Heart left ventricle (tissue), 16 donors: ENCODE data around the gene S1PR2. TPM values are rescaled to one million over a fixed set of nuclear protein-coding genes. Genes with fewer than 3 reads are reported as not detected.

Source experiments
- ATAC-seq, 4 donors: fragments of 200-7000 bp; cut with Tn5 transposase; one replicate each; pipeline ENCODE4 v1.9.1; 2020 to 2022; ENCODE audit warnings: moderate library complexity in 4 of 4, mild to moderate bottlenecking in 3 of 4, moderate number of reproducible peaks in 1 of 4
- DNase-seq, 5 donors: peaks; one replicate each; pipeline ENCODE4 v3.0.0-alpha.2; 2020
- H3K27ac ChIP-seq, 12 donors: fragments of 200-600 bp; sonication (generic) in 4 of 12; one replicate each; pipeline versions ENCODE4 v1.5.0 to v1.8.0; 2016 to 2022; ENCODE audit warnings: mild to moderate bottlenecking in 2 of 12
- H3K27me3 ChIP-seq, 9 donors: fragments of 200-600 bp; sonication (generic) in 2 of 9; one replicate each; pipeline versions ENCODE4 v1.5.1 to v1.8.0; 2016 to 2022; ENCODE audit warnings: mild to moderate bottlenecking in 3 of 9
- H3K36me3 ChIP-seq, 9 donors: fragments of 200-600 bp; sonication (generic) in 2 of 9; one replicate each; pipeline versions ENCODE4 v1.5.0 to v1.8.0; 2018 to 2022; ENCODE audit warnings: mild to moderate bottlenecking in 2 of 9
- H3K4me1 ChIP-seq, 12 donors: fragments of 200-600 bp; sonication (generic) in 4 of 12; one replicate each; pipeline versions ENCODE4 v1.5.0 to v1.8.0; 2016 to 2022; ENCODE audit warnings: mild to moderate bottlenecking in 3 of 12
- H3K4me3 ChIP-seq, 12 donors: fragments of 200-600 bp; sonication (generic) in 4 of 12; one replicate each; pipeline versions ENCODE4 v1.5.0 to v1.8.0; 2017 to 2022; ENCODE audit warnings: mild to moderate bottlenecking in 9 of 12, moderate library complexity in 4 of 12
- H3K9me3 ChIP-seq, 12 donors: fragments of 200-600 bp; sonication (generic) in 4 of 12; one replicate each; pipeline versions ENCODE4 v1.5.0 to v1.8.0; 2016 to 2022; ENCODE audit warnings: mild to moderate bottlenecking in 1 of 12
- POLR2A ChIP-seq, 2 donors: fragments of 450-650 bp; IDR thresholded peaks; one replicate each; pipeline ENCODE4 v1.6.1; 2017; ENCODE audit warnings: antibody characterized with exemption in 2 of 2, mild to moderate bottlenecking in 2 of 2, moderate library complexity in 2 of 2
- WGBS, 4 donors: extraction: QIAGEN DNeasy Blood & Tissue Kit in 2 of 4; methylation state at CpG; one replicate each; pipeline versions ENCODE4 v1.1.5 to v1.1.7; 2013 to 2018; 5-methylcytosine and 5-hydroxymethylcytosine counted together
- intact Hi-C, 10 donors: fragments of 100-400 bp; cut with DNase I; formaldehyde crosslinking; loops; one replicate each; pipeline versions ENCODE4 v1.11.1 to v1.14.2; 2022
- polyA plus RNA-seq, 2 donors: library from polyadenylated mRNA; stranded (reverse); fragments of 200-250 nt; gene quantifications; one replicate each; pipeline ENCODE4 v1.2.3, GENCODE V29; 2013
- total RNA-seq, 9 donors: library from RNA; depleted of rRNA in 2 of 9; stranded (reverse); fragments of >200 nt in 2 of 9; fragmentation: NEBNext Ultra II Directional in 3 of 9; extraction: Animal tissue kit (Norgen Biotek cat#: 25700) in 3 of 9; gene quantifications; one replicate each; pipeline versions ENCODE4 v1.1.0 to v1.2.4, GENCODE V29; 2016 to 2023
- TF ChIP-seq, protein P1 (sequence below), 12 donors: fragments of 200-600 bp; sonication (generic) in 4 of 12; IDR thresholded peaks; one replicate each; pipeline versions ENCODE4 v1.5.0 to v1.8.0; 2018 to 2022; ENCODE audit warnings: antibody characterized with exemption in 12 of 12, mild to moderate bottlenecking in 5 of 12
- donor health status: ischemic (EF 13 %, LVEDD 7.1; RV severe dilation, severe dysfunction).
- donor health status: healthy with polysubstance abuse.
- donor health status: DM: no; HTN: yes; CAD: no.
- donor health status: DM: no; HTN: no; CAD: no.
- donor health status: ischemic (EF 25% LVEDD 6.9; RV normal size, moderate dysfunction).
- donor health status: ischemic (EF 25% LVEDD 5.7; RV mildly dilated, moderate dysfunction).
- donor health status: healthy.
- donor health status: DM: yes; HTN: yes; CAD: no.
- donor health status: ischemic (EF 35%, LVEDD 5.7; RV mildly dilated, moderate dysfunction).
- donor health status: nonischemic (EF 11% LVEDD 7.7; RV severe dilation, severe dysfunction).
- donor health status: DM: yes; HTN: yes; CAD: no.
- donor health status: PGD.
- donor health status: ischemic (EF 29% LVEDD 5.4; RV normal size, mild dysfunction).
- donor health status: nonischemic (EF 23%, LVEDD 6.1; RV moderate dilation, normal function).

S1PR2 gene
- total and polyA plus RNA-seq, 11 donors: 1.0 to 14.2 (median 4.3) TPM

DNA sequence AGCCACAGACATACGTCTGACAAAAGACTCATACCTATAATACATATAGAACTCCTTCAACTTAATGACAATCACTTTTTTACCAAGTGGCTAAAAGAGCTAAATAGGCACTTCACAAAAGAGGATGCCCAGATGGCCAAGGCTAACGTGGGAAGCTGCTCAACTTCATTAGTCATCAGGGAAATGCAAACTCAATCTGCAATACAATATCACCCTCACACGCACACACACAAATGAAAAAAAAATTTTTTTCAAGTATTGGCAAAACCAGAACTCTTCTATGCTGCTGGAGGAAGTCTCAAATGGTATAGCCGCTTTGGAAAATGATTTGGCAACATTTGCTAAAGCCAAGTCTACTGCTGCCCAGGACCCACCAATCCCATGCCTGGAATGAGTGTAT is 21.8 kb downstream of the S1PR2 start:
- peaks cover 0 to 4% (median 0%) of the 10 kb centered on the region in 12 donors for H3K9me3 ChIP-seq
- ATAC-seq (no peak), DNase-seq (no peak)
- WGBS, 4 donors: 70 to 78% (median 75%) methylated on average over 4 of the region's 4 CpGs
- H3K27me3 ChIP-seq: no peaks in the 10 kb centered on the region
- no peaks in the 10 kb centered on the region for H3K36me3 ChIP-seq
- peak overlapping the region in 1 of 12 donors; percentile 43 for H3K27ac ChIP-seq
- intact Hi-C loops: no loop called here
- no peak overlapping the region for H3K4me3 ChIP-seq
- no peak for TF ChIP-seq POLR2A (IDR thresholded peaks at IDR 0.05)
- peaks cover 0 to 22% (median 0%) of the 10 kb centered on the region in 12 donors for H3K4me1 ChIP-seq

DNA sequence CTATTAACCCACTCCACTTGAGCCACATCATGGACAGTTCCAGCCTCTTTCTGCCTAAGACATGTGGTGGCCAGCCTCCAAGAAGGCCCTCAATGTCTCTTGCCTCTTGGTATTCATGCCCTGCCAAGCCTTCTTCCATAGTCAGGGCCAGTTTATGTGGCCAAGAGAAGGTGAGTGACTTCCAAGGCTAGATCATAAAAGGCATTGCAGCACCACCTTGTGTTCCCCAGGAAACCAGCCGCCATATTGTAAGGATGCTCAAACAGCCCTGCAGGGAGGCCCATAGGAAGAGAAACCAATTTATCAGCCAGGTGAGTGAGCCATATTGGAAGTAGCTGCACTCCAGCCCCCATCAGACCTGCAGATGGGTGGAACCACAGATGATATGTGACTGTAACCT is 24.1 kb downstream of the S1PR2 start:
- DNase-seq: no peak
- no peak overlapping the region for H3K27ac ChIP-seq
- WGBS, 4 donors: 88 to 100% (median 100%) methylated on average over 1 of the region's 1 CpG
- ATAC-seq: no peak
- no peaks in the 10 kb centered on the region for H3K36me3 ChIP-seq
- H3K9me3 ChIP-seq: peaks cover 0 to 4% (median 0%) of the 10 kb centered on the region in 12 donors
- no peak overlapping the region for H3K4me3 ChIP-seq
- TF ChIP-seq POLR2A (IDR thresholded peaks at IDR 0.05): no peak
- TF ChIP-seq, protein P1, sequence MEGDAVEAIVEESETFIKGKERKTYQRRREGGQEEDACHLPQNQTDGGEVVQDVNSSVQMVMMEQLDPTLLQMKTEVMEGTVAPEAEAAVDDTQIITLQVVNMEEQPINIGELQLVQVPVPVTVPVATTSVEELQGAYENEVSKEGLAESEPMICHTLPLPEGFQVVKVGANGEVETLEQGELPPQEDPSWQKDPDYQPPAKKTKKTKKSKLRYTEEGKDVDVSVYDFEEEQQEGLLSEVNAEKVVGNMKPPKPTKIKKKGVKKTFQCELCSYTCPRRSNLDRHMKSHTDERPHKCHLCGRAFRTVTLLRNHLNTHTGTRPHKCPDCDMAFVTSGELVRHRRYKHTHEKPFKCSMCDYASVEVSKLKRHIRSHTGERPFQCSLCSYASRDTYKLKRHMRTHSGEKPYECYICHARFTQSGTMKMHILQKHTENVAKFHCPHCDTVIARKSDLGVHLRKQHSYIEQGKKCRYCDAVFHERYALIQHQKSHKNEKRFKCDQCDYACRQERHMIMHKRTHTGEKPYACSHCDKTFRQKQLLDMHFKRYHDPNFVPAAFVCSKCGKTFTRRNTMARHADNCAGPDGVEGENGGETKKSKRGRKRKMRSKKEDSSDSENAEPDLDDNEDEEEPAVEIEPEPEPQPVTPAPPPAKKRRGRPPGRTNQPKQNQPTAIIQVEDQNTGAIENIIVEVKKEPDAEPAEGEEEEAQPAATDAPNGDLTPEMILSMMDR (IDR thresholded peaks at IDR 0.05): no peak
- intact Hi-C loops: no loop called here
- no peaks in the 10 kb centered on the region for H3K27me3 ChIP-seq
- H3K4me1 ChIP-seq: peaks cover 0 to 22% (median 0%) of the 10 kb centered on the region in 12 donors

DNA sequence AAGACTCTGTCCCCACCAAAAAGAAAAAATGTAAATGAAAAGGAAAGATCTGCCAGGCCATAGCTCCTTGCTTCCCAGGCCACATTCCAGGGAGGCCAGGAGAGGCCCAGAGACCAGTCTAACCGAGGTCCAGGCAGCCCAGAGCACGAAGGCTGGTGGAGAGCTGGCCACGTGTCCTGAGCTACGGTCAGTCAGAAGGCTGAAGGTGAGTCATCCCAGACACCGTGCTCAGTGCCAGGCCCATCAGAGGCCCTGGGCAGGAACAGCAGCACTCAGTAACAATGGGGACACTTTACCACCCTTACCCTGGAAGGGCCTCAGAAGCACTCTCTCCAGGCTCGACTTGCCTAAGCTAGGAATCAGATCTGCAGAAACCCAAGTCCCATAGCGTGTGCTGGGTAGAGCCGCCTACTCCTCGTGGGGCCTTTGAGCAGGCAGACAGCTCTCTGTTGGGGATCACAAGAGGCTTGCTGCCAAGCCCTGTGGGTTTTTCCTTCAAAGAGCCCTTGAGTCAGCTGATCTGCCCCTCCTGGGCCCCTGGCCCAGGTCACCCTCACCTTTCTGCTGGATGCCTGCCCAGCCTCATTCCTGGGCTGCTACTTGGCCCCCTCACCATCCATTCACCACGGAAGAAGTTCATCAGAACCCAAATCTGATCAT is 24.8 kb downstream of the S1PR2 start:
- TF ChIP-seq, protein P1 (IDR thresholded peaks at IDR 0.05): no peak
- no peak for TF ChIP-seq POLR2A (IDR thresholded peaks at IDR 0.05)
- Histone ChIP-seq H3K4me3 (no peak overlapping the region), H3K36me3 (no peaks in the 10 kb centered on the region), H3K9me3 (peaks cover 0 to 4% (median 0%) of the 10 kb centered on the region in 12 donors), H3K27ac (no peak overlapping the region), H3K4me1 (peaks cover 0 to 22% (median 0%) of the 10 kb centered on the region in 12 donors), H3K27me3 (no peaks in the 10 kb centered on the region)
- intact Hi-C loops: no loop called here
- DNase-seq: no peak
- peak in 2 of 4 donors; percentile 42 to 79 for ATAC-seq
- WGBS, 4 donors: 66 to 81% (median 76%) methylated on average over 10 of the region's 10 CpGs

DNA sequence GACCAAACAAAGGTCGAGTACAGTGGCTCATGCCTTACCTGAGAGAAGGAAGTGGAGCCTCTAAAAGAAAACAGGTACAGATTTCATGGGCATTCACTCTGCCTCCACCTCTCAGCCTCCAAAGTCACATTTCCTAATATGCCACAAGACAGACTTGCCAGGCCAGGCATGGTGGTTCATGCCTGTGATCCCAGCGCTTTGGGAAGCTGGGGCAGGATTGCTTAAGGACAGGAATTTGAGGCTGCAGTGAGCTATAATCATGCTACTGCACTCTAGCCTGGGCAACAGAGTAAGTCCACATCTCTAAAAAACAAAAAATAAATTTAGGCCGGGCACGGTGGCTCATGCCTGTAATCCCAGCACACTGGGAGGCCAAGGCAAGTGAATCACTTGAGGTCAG is 25.5 kb downstream of the S1PR2 start:
- H3K4me3 ChIP-seq: no peak overlapping the region
- H3K27ac ChIP-seq: no peak overlapping the region
- H3K9me3 ChIP-seq: peaks cover 0 to 4% (median 0%) of the 10 kb centered on the region in 12 donors
- no peaks in the 10 kb centered on the region for H3K36me3 ChIP-seq
- no peak for DNase-seq
- no peaks in the 10 kb centered on the region for H3K27me3 ChIP-seq
- intact Hi-C loops: no loop called here
- no peak for TF ChIP-seq POLR2A (IDR thresholded peaks at IDR 0.05)
- TF ChIP-seq, protein P1 (IDR thresholded peaks at IDR 0.05): no peak
- ATAC-seq: no peak
- 94 to 97% (median 96%) methylated on average over 4 of the region's 4 CpGs for WGBS, 4 donors
- peaks cover 0 to 18% (median 0%) of the 10 kb centered on the region in 12 donors for H3K4me1 ChIP-seq
